Heart right ventricle (tissue), 16 donors: ENCODE results near the gene AKNA. TPM values are rescaled to one million over a fixed set of nuclear protein-coding genes. Genes with fewer than 3 reads are reported as not detected.

ENCODE experiments used
- ATAC-seq, 8 donors: fragments of 200-7000 bp; cut with Tn5 transposase; one replicate each; pipeline ENCODE4 v1.9.1; 2020; ENCODE audit warnings: mild to moderate bottlenecking in 8 of 8, moderate library complexity in 8 of 8, moderate number of reproducible peaks in 1 of 8
- DNase-seq, 2 donors: peaks; one replicate each; pipeline ENCODE4 v3.0.0-alpha.2; 2020
- H3K27ac ChIP-seq, 10 donors: fragments of 200-600 bp; sonication (generic) in 2 of 10; one replicate each; pipeline versions ENCODE4 v1.5.0 to v1.8.0; 2020 to 2022; ENCODE audit warnings: mild to moderate bottlenecking in 3 of 10
- H3K27me3 ChIP-seq, 7 donors: fragments of 200-600 bp; one replicate each; pipeline ENCODE4 v1.8.0; 2021 to 2022; ENCODE audit warnings: mild to moderate bottlenecking in 2 of 7
- H3K36me3 ChIP-seq, 9 donors: fragments of 200-600 bp; sonication (generic) in 1 of 9; one replicate each; pipeline versions ENCODE4 v1.5.0 to v1.8.0; 2020 to 2022; ENCODE audit warnings: mild to moderate bottlenecking in 2 of 9
- H3K4me1 ChIP-seq, 9 donors: fragments of 200-600 bp; sonication (generic) in 1 of 9; one replicate each; pipeline versions ENCODE4 v1.5.0 to v1.8.0; 2020 to 2022; ENCODE audit warnings: mild to moderate bottlenecking in 4 of 9
- H3K4me3 ChIP-seq, 10 donors: fragments of 200-600 bp; sonication (generic) in 2 of 10; one replicate each; pipeline versions ENCODE4 v1.5.0 to v1.8.0; 2020 to 2022; ENCODE audit warnings: mild to moderate bottlenecking in 7 of 10, moderate library complexity in 2 of 10
- H3K9me3 ChIP-seq, 11 donors: fragments of 200-600 bp in 10 of 11; sonication (generic) in 2 of 11; one replicate each; pipeline versions ENCODE4 v1.5.0 to v1.8.0; 2013 to 2022; ENCODE audit warnings: mild to moderate bottlenecking in 2 of 11, control low read depth in 1 of 11, moderate library complexity in 1 of 11
- CTCF ChIP-seq, 9 donors: fragments of 200-600 bp; sonication (generic) in 2 of 9; IDR thresholded peaks; one replicate each; pipeline versions ENCODE4 v1.5.0 to v1.8.0; 2021 to 2022; ENCODE audit warnings: antibody characterized with exemption in 9 of 9, mild to moderate bottlenecking in 5 of 9, moderate library complexity in 1 of 9
- WGBS, 2 donors: extraction: QIAGEN DNeasy Blood & Tissue Kit; methylation state at CpG; one replicate each; pipeline ENCODE4 v1.1.7; 2013; ENCODE audit warnings: inconsistent platforms in 1 of 2; 5-methylcytosine and 5-hydroxymethylcytosine counted together
- intact Hi-C, 10 donors: fragments of 100-400 bp; cut with DNase I; formaldehyde crosslinking; loops; one replicate each; pipeline versions ENCODE4 v1.11.1 to v1.14.2; 2022
- polyA plus RNA-seq, 2 donors: library from polyadenylated mRNA; stranded (reverse); fragments of 200-250 nt; gene quantifications; one replicate each; pipeline ENCODE4 v1.2.3, GENCODE V29; 2013
- total RNA-seq, 10 donors: library from RNA; stranded (reverse); fragmentation: NEBNext Ultra II Directional in 3 of 10; extraction: Animal tissue kit (Norgen Biotek cat#: 25700) in 3 of 10; gene quantifications; one replicate each; pipeline versions ENCODE4 v1.2.1 to v1.2.4, GENCODE V29; 2021 to 2023
- donor health status: Arrhythmogenic right ventricular cardiomyopathy.
- donor health status: ischemic (EF 13 %, LVEDD 7.1; RV severe dilation, severe dysfunction).
- donor health status: healthy with polysubstance abuse.
- donor health status: DM: no; HTN: yes; CAD: no.
- donor health status: DM: no; HTN: no; CAD: no.
- donor health status: ischemic (EF 25% LVEDD 6.9; RV normal size, moderate dysfunction).
- donor health status: ischemic (EF 25% LVEDD 5.7; RV mildly dilated, moderate dysfunction).
- donor health status: healthy.
- donor health status: DM: yes; HTN: yes; CAD: no.
- donor health status: Ischemic cardiomyopathy.
- donor health status: ischemic (EF 35%, LVEDD 5.7; RV mildly dilated, moderate dysfunction).
- donor health status: nonischemic (EF 11% LVEDD 7.7; RV severe dilation, severe dysfunction).
- donor health status: DM: yes; HTN: yes; CAD: no.
- donor health status: PGD.
- donor health status: ischemic (EF 29% LVEDD 5.4; RV normal size, mild dysfunction).
- donor health status: nonischemic (EF 23%, LVEDD 6.1; RV moderate dilation, normal function).

Gene AKNA
- total and polyA plus RNA-seq, 12 donors, result 2.7 to 20.5 (median 4.6) TPM

- ATAC-seq (no peak), DNase-seq (no peak)
- WGBS, 2 donors, result 74 to 89% methylated on average over 8 of the region's 8 CpGs
- Histone ChIP-seq H3K4me3 (no peak overlapping the region), H3K9me3 (peaks cover 0 to 8% (median 0%) of the 10 kb centered on the region in 11 donors), H3K27ac (no peak overlapping the region), H3K4me1 (peaks cover 0 to under 1% (median 0%) of the 10 kb centered on the region in 9 donors), H3K36me3 (peaks cover 0 to 19% (median 0%) of the 10 kb centered on the region in 9 donors), H3K27me3 (no peaks in the 10 kb centered on the region)
- no peak for TF ChIP-seq CTCF (IDR thresholded peaks at IDR 0.05)
- intact Hi-C loops, result no loop called here
These were observed 75.3 kb downstream of the AKNA start for GRCh38 chr9:114312513-114312875.

- Histone ChIP-seq H3K36me3 (peaks cover 0 to 23% (median 0%) of the 10 kb centered on the region in 9 donors), H3K4me3 (no peak overlapping the region), H3K9me3 (peaks cover 0 to 8% (median 0%) of the 10 kb centered on the region in 11 donors), H3K27ac (no peak overlapping the region), H3K27me3 (no peaks in the 10 kb centered on the region), H3K4me1 (no peaks in the 10 kb centered on the region)
- TF ChIP-seq CTCF (IDR thresholded peaks at IDR 0.05), result no peak
- 94% methylated on average over 28 of the region's 28 CpGs for WGBS, 2 donors
- ATAC-seq (no peak), DNase-seq (no peak)
- intact Hi-C loops, result no loop called here
These were observed 75.9 kb downstream of the AKNA start for GRCh38 chr9:114311571-114312512.

- H3K27ac ChIP-seq, result no peak overlapping the region
- H3K36me3 ChIP-seq, result peaks cover 0 to 28% (median 0%) of the 10 kb centered on the region in 9 donors
- no peak for TF ChIP-seq CTCF (IDR thresholded peaks at IDR 0.05)
- DNase-seq (no peak), ATAC-seq (no peak)
- WGBS, 2 donors, result 88% methylated on average over 22 of the region's 22 CpGs
- peaks cover 0 to 3% (median under 1%) of the 10 kb centered on the region in 9 donors for H3K4me1 ChIP-seq
- H3K4me3 ChIP-seq, result no peak overlapping the region
- intact Hi-C loops, result no loop called here
- peaks cover 0 to 8% (median 0%) of the 10 kb centered on the region in 11 donors for H3K9me3 ChIP-seq
- H3K27me3 ChIP-seq, result no peaks in the 10 kb centered on the region
These were observed 77.0 kb downstream of the AKNA start for GRCh38 chr9:114310471-114311450.

GRCh38 chr9:114309096-114309495 is 78.7 kb downstream of the AKNA start:
- peaks cover 0 to 28% (median 0%) of the 10 kb centered on the region in 9 donors for H3K36me3 ChIP-seq
- TF ChIP-seq CTCF (IDR thresholded peaks at IDR 0.05), result no peak
- ATAC-seq, result no peak
- 88 to 94% methylated on average over 13 of the region's 13 CpGs for WGBS, 2 donors
- peaks cover 0 to under 1% (median 0%) of the 10 kb centered on the region in 11 donors for H3K9me3 ChIP-seq
- DNase-seq, result no peak
- no peaks in the 10 kb centered on the region for H3K27me3 ChIP-seq
- intact Hi-C loops, result no loop called here
- no peak overlapping the region for H3K27ac ChIP-seq
- peaks cover 0 to 9% (median 5%) of the 10 kb centered on the region in 9 donors for H3K4me1 ChIP-seq
- H3K4me3 ChIP-seq, result no peak overlapping the region
